Kidney epithelial cell (primary cell): ENCODE data around the gene ARHGAP22. TPM values are rescaled to one million over a fixed set of nuclear protein-coding genes. Genes with fewer than 3 reads are reported as not detected.
A peak's percentile ranks its signal among the peaks of the same experiment; 100 is the strongest.

ENCODE experiments used
- DNase-seq: peaks from one replicate; pipeline ENCODE4 v3.0.0-alpha.2; 2010; ENCODE audit warnings: low read depth
- H3K27me3 ChIP-seq: 2 replicates; pipeline ENCODE4 v1.6.0; 2011; ENCODE audit warnings: low read length; ENCODE audit not compliant: control insufficient read depth, insufficient read depth
- H3K36me3 ChIP-seq: 2 replicates; pipeline ENCODE4 v1.5.1; 2011; ENCODE audit warnings: low read length; ENCODE audit not compliant: control insufficient read depth, insufficient read depth
- H3K4me3 ChIP-seq: 2 replicates; pipeline ENCODE4 v1.5.1; 2011; ENCODE audit warnings: low read depth, mild to moderate bottlenecking, control low read depth, low read length
- CTCF ChIP-seq: IDR thresholded peaks from 2 replicates; pipeline ENCODE4 v1.5.1; 2011; ENCODE audit warnings: mild to moderate bottlenecking, moderate library complexity, low read length, control low read depth, inconsistent platforms; ENCODE audit not compliant: insufficient read depth, poor library complexity, severe bottlenecking
- total RNA-seq: library from RNA; depleted of rRNA; stranded (reverse); fragments of >200 nt; gene quantifications from 2 replicates; pipeline ENCODE4 v1.2.3, GENCODE V29; 2015

Gene ARHGAP22
- total RNA-seq, 1 donor from 2014 or later = 7.0 TPM

- Histone ChIP-seq H3K27me3 (no peaks in the 10 kb centered on the region), H3K4me3 (no peak overlapping the region), H3K36me3 (no peaks in the 10 kb centered on the region)
- no peak for DNase-seq
- TF ChIP-seq CTCF = no peak
Measured at GRCh38 chr10:48607356-48608278, 2.7 kb upstream of the ARHGAP22 start.

- no peaks in the 10 kb centered on the region for H3K27me3 ChIP-seq
- H3K4me3 ChIP-seq = no peak overlapping the region
- DNase-seq = peak; percentile 91
- H3K36me3 ChIP-seq = no peaks in the 10 kb centered on the region
- no peak for TF ChIP-seq CTCF
Measured at GRCh38 chr10:48606530-48607355, 1.9 kb upstream of the ARHGAP22 start.

GRCh38 chr10:48605786-48606529 lies 1.1 kb upstream of the ARHGAP22 start:
- Histone ChIP-seq H3K27me3 (no peaks in the 10 kb centered on the region), H3K4me3 (no peak overlapping the region), H3K36me3 (no peaks in the 10 kb centered on the region)
- DNase-seq = no peak
- no peak for TF ChIP-seq CTCF

GRCh38 chr10:48604039-48604990 lies 558 bp downstream of the ARHGAP22 start:
- Histone ChIP-seq H3K36me3 (no peaks in the 10 kb centered on the region), H3K27me3 (no peaks in the 10 kb centered on the region), H3K4me3 (peak overlapping the region; percentile 62)
- TF ChIP-seq CTCF = no peak
- no peak for DNase-seq
